GM12874 (cell line): Measurements from ENCODE around the gene SLC35D3.

Source experiments
- CTCF ChIP-seq: IDR thresholded peaks from 2 replicates; pipeline ENCODE4 v1.5.1; 2011; ENCODE audit warnings: low read depth, mild to moderate bottlenecking, control low read depth, low read length, moderate library complexity; ENCODE audit not compliant: insufficient read depth

The SLC35D3 gene

GRCh38 chr6:136918706-136919105 lies 3.4 kb upstream of the SLC35D3 start:
- TF ChIP-seq CTCF: no peak

GRCh38 chr6:136920216-136920615 lies 1.9 kb upstream of the SLC35D3 start:
- TF ChIP-seq CTCF: no peak

GRCh38 chr6:136920671-136921380 lies 1.3 kb upstream of the SLC35D3 start:
- TF ChIP-seq CTCF: no peak

- no peak for TF ChIP-seq CTCF
Measured at GRCh38 chr6:136921381-136921935, 643 bp upstream of the SLC35D3 start.

GRCh38 chr6:136922685-136923006 lies 545 bp downstream of the SLC35D3 start:
- TF ChIP-seq CTCF: no peak

- no peak for TF ChIP-seq CTCF
Measured at GRCh38 chr6:136923116-136923953, 1.2 kb downstream of the SLC35D3 start.

- no peak for TF ChIP-seq CTCF
Measured at GRCh38 chr6:136923954-136924673, 2.0 kb downstream of the SLC35D3 start.
